Kasumi-1 (cell line): Measurements from ENCODE around the gene FGF8.

Source experiments
- DNase-seq, 2 experiments: peaks; one replicate each; lab custom pipeline; 2025; lab: John Stamatoyannopoulos, UW

The FGF8 gene

GRCh38 chr10:101725296-101726114 lies 50.4 kb downstream of the FGF8 start:
- no peak for DNase-seq

GRCh38 chr10:101724446-101724845 lies 51.5 kb downstream of the FGF8 start:
- no peak for DNase-seq

GRCh38 chr10:101723176-101723575 lies 52.7 kb downstream of the FGF8 start:
- no peak for DNase-seq

GRCh38 chr10:101721806-101722205 lies 54.1 kb downstream of the FGF8 start:
- DNase-seq, result no peak

- DNase-seq, result no peak
Measured at GRCh38 chr10:101720606-101721230, 55.2 kb downstream of the FGF8 start.
